K562 (cell line): Measurements from ENCODE around the gene HCN1.

Source experiments
- BRD4 ChIP-seq: fragments of 200-600 bp; sonication (generic); IDR thresholded peaks from 2 replicates; pipeline ENCODE4 v1.6.1; 2017; ENCODE audit warnings: inconsistent platforms
- ELF4 ChIP-seq: fragments of 450-650 bp; formaldehyde crosslinking; IDR thresholded peaks from 2 replicates; pipeline ENCODE4 v1.4.0; 2022; ENCODE audit warnings: missing genetic modification characterization
- FOXK2 ChIP-seq, 2 experiments: fragments of 450-650 bp; IDR thresholded peaks in 1 of 2; conservative IDR thresholded peaks in 1 of 2; 2 replicates each; pipeline ENCODE4 v1.6.1; 2016; ENCODE audit warnings: low read depth in 2 of 2, mild to moderate bottlenecking in 1 of 2
- FOXM1 ChIP-seq, 2 experiments: fragments of 450-650 bp in 1 of 2; sonication (generic) in 1 of 2; formaldehyde crosslinking in 1 of 2; IDR thresholded peaks; 2 replicates each; pipeline versions ENCODE4 v1.6.1 to v1.9.0; 2017 to 2022; ENCODE audit warnings: low read depth in 2 of 2, mild to moderate bottlenecking in 2 of 2, missing genetic modification reagents in 1 of 2, moderate library complexity in 1 of 2
- PRMT5 ChIP-seq: sonication (generic); formaldehyde crosslinking; IDR thresholded peaks from 2 replicates; pipeline ENCODE4 v1.5.0; 2020; ENCODE audit warnings: missing genetic modification reagents
- ZNF197 ChIP-seq: fragments of 200-800 bp; sonication (Bioruptor generic); IDR thresholded peaks from 2 replicates; pipeline ENCODE4 v1.6.1; 2016; ENCODE audit warnings: low read depth, missing genetic modification characterization, missing compliant biosample characterization
- ZNF507 ChIP-seq: conservative IDR thresholded peaks from 2 replicates; pipeline ENCODE4 v1.6.1; 2017; ENCODE audit warnings: missing genetic modification characterization, missing compliant biosample characterization

- no peak for TF ChIP-seq PRMT5 (CRISPR knock-in tag)
- no peak for TF ChIP-seq ELF4 (CRISPR knock-in tag)
- TF ChIP-seq ZNF197, result no peak
- TF ChIP-seq ZNF507 (tag), result no peak
- no peak for TF ChIP-seq FOXM1 (IDR thresholded peaks at IDR 0.05; ENCODE audit: low read depth)
- TF ChIP-seq FOXM1 (CRISPR knock-in tag; IDR thresholded peaks at IDR 0.05; ENCODE audit: low read depth), result no peak
- TF ChIP-seq BRD4, result no peak
- TF ChIP-seq FOXK2 (conservative IDR thresholded peaks at IDR 0.05 in 1 of 2, IDR thresholded peaks at IDR 0.05 in 1 of 2; ENCODE audit: low read depth in 2 of 2), result no peak
These were observed 310.7 kb downstream of the HCN1 start for GRCh38 chr5:45385321-45386058.
